HG03354 (cell line): ENCODE measurements around the gene SLC9A7.
"Not testable (repeated sequence)": the region's sequence is repeated elsewhere in the genome, so short reads cannot be mapped to it uniquely, and the experiment has no call there.

Experiments used
- ATAC-seq: cut with Tn5 transposase; IDR thresholded peaks from one replicate; pipeline ENCODE4 v1.9.1; 2021; ENCODE audit warnings: mild to moderate bottlenecking; ENCODE audit not compliant: unreplicated experiment, poor library complexity, severe bottlenecking

Gene SLC9A7

GRCh38 chrX:46755671-46756070 is 3.2 kb downstream of the SLC9A7 start:
- ATAC-seq = no peak

- no peak for ATAC-seq
These were observed 4.3 kb downstream of the SLC9A7 start for GRCh38 chrX:46754586-46755061.

- ATAC-seq = no peak
These were observed 4.9 kb downstream of the SLC9A7 start for GRCh38 chrX:46754036-46754435.

GRCh38 chrX:46750889-46751288 is 8.0 kb downstream of the SLC9A7 start:
- ATAC-seq = no peak

- ATAC-seq = no peak
These were observed 14.9 kb downstream of the SLC9A7 start for GRCh38 chrX:46744009-46744408.

GRCh38 chrX:46743046-46743445 is 15.9 kb downstream of the SLC9A7 start:
- no peak for ATAC-seq

GRCh38 chrX:46739736-46740135 is 19.2 kb downstream of the SLC9A7 start:
- no peak for ATAC-seq

- no peak for ATAC-seq
These were observed 21.5 kb downstream of the SLC9A7 start for GRCh38 chrX:46737462-46737861.

GRCh38 chrX:46737041-46737440 is 21.9 kb downstream of the SLC9A7 start:
- ATAC-seq = no peak

GRCh38 chrX:46735622-46736021 is 23.3 kb downstream of the SLC9A7 start:
- no peak for ATAC-seq

GRCh38 chrX:46733226-46733625 is 25.7 kb downstream of the SLC9A7 start:
- no peak for ATAC-seq

- ATAC-seq = no peak
These were observed 28.2 kb downstream of the SLC9A7 start for GRCh38 chrX:46730765-46731164.

- ATAC-seq = no peak
These were observed 31.5 kb downstream of the SLC9A7 start for GRCh38 chrX:46727441-46727840.

GRCh38 chrX:46723569-46723927 is 35.4 kb downstream of the SLC9A7 start:
- ATAC-seq = not testable (repeated sequence)

GRCh38 chrX:46722742-46723568 is 36.0 kb downstream of the SLC9A7 start:
- ATAC-seq = no peak

- ATAC-seq = no peak
These were observed 42.1 kb downstream of the SLC9A7 start for GRCh38 chrX:46716796-46717195.

GRCh38 chrX:46715997-46716396 is 42.9 kb downstream of the SLC9A7 start:
- no peak for ATAC-seq

- no peak for ATAC-seq
These were observed 43.4 kb downstream of the SLC9A7 start for GRCh38 chrX:46715530-46715929.

- ATAC-seq = peak; percentile 72
These were observed 45.0 kb downstream of the SLC9A7 start for GRCh38 chrX:46713672-46714490.

- no peak for ATAC-seq
These were observed 46.2 kb downstream of the SLC9A7 start for GRCh38 chrX:46712764-46713163.
